ENCODE data around the gene FCHO1. TPM values are rescaled to one million over a fixed set of nuclear protein-coding genes. Genes with fewer than 3 reads are reported as not detected.
"Not testable (repeated sequence)": the region's sequence is repeated elsewhere in the genome, so short reads cannot be mapped to it uniquely, and the experiment has no call there.

The FCHO1 gene
- total RNA-seq, 4 donors from 2014 or later = 0.13 to 2.1 (median 0.51) TPM; not detected in 1

GRCh38 chr19:17796838-17797423 lies 45.7 kb downstream of the FCHO1 start:
- Histone ChIP-seq H3K9me3 (no peaks in the 10 kb centered on the region), H3K4me1 (no peaks in the 10 kb centered on the region), H3K27ac (no peak overlapping the region), H3K4me3 (no peak overlapping the region), H3K27me3 (peaks cover 25 to 39% (median 33%) of the 10 kb centered on the region in 3 donors), H3K36me3 (no peaks in the 10 kb centered on the region)
- no peak for ATAC-seq
- intact Hi-C loops (cut with DNase I; ENCODE audit: low total_unique reads) = no loop called here
- TF ChIP-seq POLR2A (IDR thresholded peaks at IDR 0.05) = no peak
- TF ChIP-seq, protein P1, sequence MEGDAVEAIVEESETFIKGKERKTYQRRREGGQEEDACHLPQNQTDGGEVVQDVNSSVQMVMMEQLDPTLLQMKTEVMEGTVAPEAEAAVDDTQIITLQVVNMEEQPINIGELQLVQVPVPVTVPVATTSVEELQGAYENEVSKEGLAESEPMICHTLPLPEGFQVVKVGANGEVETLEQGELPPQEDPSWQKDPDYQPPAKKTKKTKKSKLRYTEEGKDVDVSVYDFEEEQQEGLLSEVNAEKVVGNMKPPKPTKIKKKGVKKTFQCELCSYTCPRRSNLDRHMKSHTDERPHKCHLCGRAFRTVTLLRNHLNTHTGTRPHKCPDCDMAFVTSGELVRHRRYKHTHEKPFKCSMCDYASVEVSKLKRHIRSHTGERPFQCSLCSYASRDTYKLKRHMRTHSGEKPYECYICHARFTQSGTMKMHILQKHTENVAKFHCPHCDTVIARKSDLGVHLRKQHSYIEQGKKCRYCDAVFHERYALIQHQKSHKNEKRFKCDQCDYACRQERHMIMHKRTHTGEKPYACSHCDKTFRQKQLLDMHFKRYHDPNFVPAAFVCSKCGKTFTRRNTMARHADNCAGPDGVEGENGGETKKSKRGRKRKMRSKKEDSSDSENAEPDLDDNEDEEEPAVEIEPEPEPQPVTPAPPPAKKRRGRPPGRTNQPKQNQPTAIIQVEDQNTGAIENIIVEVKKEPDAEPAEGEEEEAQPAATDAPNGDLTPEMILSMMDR (IDR thresholded peaks at IDR 0.05 in 4 of 5, conservative IDR thresholded peaks at IDR 0.05 in 1 of 5) = no peak
- DNase-seq = no peak
- in situ Hi-C loops (cut with MboI; ENCODE audit: low sequenced_read_pairs in 4 of 4) = no loop called here

GRCh38 chr19:17797424-17798201 lies 46.3 kb downstream of the FCHO1 start:
- no peaks in the 10 kb centered on the region for H3K4me1 ChIP-seq
- ATAC-seq (no peak), DNase-seq (no peak)
- H3K9me3 ChIP-seq = no peaks in the 10 kb centered on the region
- peaks cover 25 to 39% (median 33%) of the 10 kb centered on the region in 3 donors for H3K27me3 ChIP-seq
- H3K27ac ChIP-seq = no peak overlapping the region
- H3K36me3 ChIP-seq = no peaks in the 10 kb centered on the region
- in situ Hi-C loops (cut with MboI; ENCODE audit: low sequenced_read_pairs in 4 of 4) (no loop called here), intact Hi-C loops (cut with DNase I; ENCODE audit: low total_unique reads) (no loop called here)
- no peak overlapping the region for H3K4me3 ChIP-seq
- no peak for TF ChIP-seq POLR2A (IDR thresholded peaks at IDR 0.05)
- TF ChIP-seq, protein P1 (IDR thresholded peaks at IDR 0.05 in 4 of 5, conservative IDR thresholded peaks at IDR 0.05 in 1 of 5) = no peak

GRCh38 chr19:17798599-17798998 lies 47.3 kb downstream of the FCHO1 start:
- in situ Hi-C loops (cut with MboI; ENCODE audit: low sequenced_read_pairs in 4 of 4); ATAC-seq: not testable (repeated sequence)

GRCh38 chr19:17802137-17802858 lies 51.0 kb downstream of the FCHO1 start:
- no peaks in the 10 kb centered on the region for H3K9me3 ChIP-seq
- TF ChIP-seq POLR2A (IDR thresholded peaks at IDR 0.05) = no peak
- TF ChIP-seq, protein P1 (IDR thresholded peaks at IDR 0.05 in 4 of 5, conservative IDR thresholded peaks at IDR 0.05 in 1 of 5) = no peak
- H3K4me1 ChIP-seq = no peaks in the 10 kb centered on the region
- H3K4me3 ChIP-seq = no peak overlapping the region
- intact Hi-C loops (cut with DNase I; ENCODE audit: low total_unique reads) (no loop called here), in situ Hi-C loops (cut with MboI; ENCODE audit: low sequenced_read_pairs in 4 of 4) (no loop called here)
- ATAC-seq (no peak), DNase-seq (no peak)
- peaks cover 0 to 6% (median 0%) of the 10 kb centered on the region in 3 donors for H3K27me3 ChIP-seq
- no peak overlapping the region for H3K27ac ChIP-seq
- no peaks in the 10 kb centered on the region for H3K36me3 ChIP-seq

More at GRCh38 chr19:17798599-17798998, 47.3 kb downstream of the FCHO1 start:
- H3K4me1 ChIP-seq; H3K27ac ChIP-seq; DNase-seq; intact Hi-C loops (cut with DNase I; ENCODE audit: low total_unique reads); H3K36me3 ChIP-seq; H3K9me3 ChIP-seq; H3K4me3 ChIP-seq: not testable (repeated sequence)
- peaks cover 25 to 36% (median 29%) of the 10 kb centered on the region in 3 donors for H3K27me3 ChIP-seq

All from gastrocnemius medialis (tissue), 4 donors.